IMR-90 (cell line): Measurements from ENCODE around the gene RIMBP2. TPM values are rescaled to one million over a fixed set of nuclear protein-coding genes. Genes with fewer than 3 reads are reported as not detected.

Experiments
- ATAC-seq: fragments of 200-7000 bp; cut with Tn5 transposase; 2 replicates; pipeline ENCODE4 v1.9.1; 2020; ENCODE audit warnings: low read depth, mild to moderate bottlenecking, moderate library complexity
- BruUV-seq: library from RNA; stranded (reverse); fragments of 400-500 nt; replicated peaks from 2 replicates; lab custom pipeline; 2021; lab: Mats Ljungman, UMichigan
- CTCF ChIA-PET: fragments of 300-600 bp; formaldehyde crosslinking; extraction: SDS; loops from one replicate; lab custom pipeline; 2021; ENCODE audit warnings: antibody characterized with exemption; lab: Yijun Ruan, JAX
- POLR2A ChIA-PET: fragments of 300-600 bp; sonication (Branson Sonifier 250); formaldehyde crosslinking; loops from one replicate; lab custom pipeline; 2022; ENCODE audit warnings: antibody characterized with exemption; ENCODE audit not compliant: unreplicated experiment; lab: Charles Lee
- DNase-seq: peaks from one replicate; pipeline ENCODE4 v3.0.0; 2013
- H2AFZ ChIP-seq: replicated peaks from 2 replicates; pipeline ENCODE3; 2013; ENCODE audit warnings: low read length, mild to moderate bottlenecking; ENCODE audit not compliant: poor library complexity
- H2AK5ac ChIP-seq: 2 replicates; pipeline ENCODE4 v1.6.1; 2013; ENCODE audit warnings: low read depth, low read length, inconsistent platforms
- H2AK9ac ChIP-seq: replicated peaks from 2 replicates; pipeline ENCODE3; 2013; ENCODE audit warnings: mild to moderate bottlenecking, low read depth, low read length, moderate library complexity; ENCODE audit not compliant: poor library complexity
- H2BK120ac ChIP-seq: 2 replicates; pipeline ENCODE4 v1.6.1; 2013; ENCODE audit warnings: low read depth, low read length, inconsistent platforms
- H2BK15ac ChIP-seq: 3 replicates; pipeline ENCODE4 v1.6.1; 2013; ENCODE audit warnings: low read depth, low read length, inconsistent platforms
- H2BK20ac ChIP-seq: 2 replicates; pipeline ENCODE4 v1.6.1; 2013; ENCODE audit warnings: low read depth, mild to moderate bottlenecking, inconsistent platforms, low read length, moderate library complexity
- H2BK5ac ChIP-seq: 2 replicates; pipeline ENCODE4 v1.6.1; 2013; ENCODE audit warnings: mild to moderate bottlenecking, low read depth, low read length, inconsistent platforms; ENCODE audit not compliant: poor library complexity, severe bottlenecking
- H3K14ac ChIP-seq: replicated peaks from 2 replicates; pipeline ENCODE4 v1.6.1; 2013; ENCODE audit warnings: low read depth, low read length, inconsistent platforms
- H3K18ac ChIP-seq: 2 replicates; pipeline ENCODE4 v1.6.1; 2013; ENCODE audit warnings: low read depth, low read length, control low read depth
- H3K23ac ChIP-seq: 2 replicates; pipeline ENCODE4 v1.6.1; 2013; ENCODE audit warnings: low read depth, low read length, inconsistent platforms
- H3K27ac ChIP-seq: 2 replicates; pipeline ENCODE4 v1.5.1; 2013; ENCODE audit warnings: mild to moderate bottlenecking, control low read depth, low read length; ENCODE audit not compliant: insufficient read depth
- H3K27me3 ChIP-seq: 2 replicates; pipeline ENCODE4 v1.6.1; 2013; ENCODE audit warnings: low read length; ENCODE audit not compliant: control insufficient read depth, insufficient read depth
- H3K36me3 ChIP-seq: 2 replicates; pipeline ENCODE4 v1.6.1; 2013; ENCODE audit warnings: low read length, mixed read lengths; ENCODE audit not compliant: control insufficient read depth, insufficient read depth
- H3K4ac ChIP-seq: 2 replicates; pipeline ENCODE4 v1.6.1; 2013; ENCODE audit warnings: low read depth, low read length, inconsistent platforms
- H3K4me1 ChIP-seq: 2 replicates; pipeline ENCODE4 v1.6.1; 2013; ENCODE audit warnings: low read length, mixed read lengths; ENCODE audit not compliant: control insufficient read depth, insufficient read depth
- H3K4me2 ChIP-seq: 2 replicates; pipeline ENCODE4 v1.6.1; 2013; ENCODE audit warnings: low read depth, mild to moderate bottlenecking, control low read depth, low read length, moderate library complexity
- H3K4me3 ChIP-seq: 2 replicates; pipeline ENCODE4 v1.5.1; 2013; ENCODE audit warnings: low read depth, mild to moderate bottlenecking, control low read depth, low read length, moderate library complexity; ENCODE audit not compliant: insufficient read depth
- H3K56ac ChIP-seq: 2 replicates; pipeline ENCODE4 v1.6.1; 2013; ENCODE audit warnings: low read length, inconsistent platforms; ENCODE audit not compliant: insufficient read depth; ENCODE audit errors: extremely low read depth
- H3K79me1 ChIP-seq, 2 experiments: 2 replicates each; pipeline ENCODE4 v1.6.1; 2013; ENCODE audit warnings: low read length in 2 of 2, inconsistent platforms in 1 of 2, low read depth in 1 of 2
- H3K9ac ChIP-seq: 2 replicates; pipeline ENCODE4 v1.6.1; 2013; ENCODE audit warnings: low read depth, low read length, control low read depth
- H3K9me1 ChIP-seq: 2 replicates; pipeline ENCODE4 v1.6.1; 2013; ENCODE audit warnings: low read length, inconsistent platforms; ENCODE audit not compliant: insufficient read depth
- H3K9me3 ChIP-seq: 2 replicates; pipeline ENCODE4 v1.6.1; 2013; ENCODE audit warnings: low read length; ENCODE audit not compliant: control insufficient read depth, insufficient read depth
- H4K20me1 ChIP-seq: 2 replicates; pipeline ENCODE4 v1.6.1; 2013; ENCODE audit warnings: low read length, inconsistent platforms; ENCODE audit not compliant: insufficient read depth
- H4K5ac ChIP-seq: 2 replicates; pipeline ENCODE4 v1.6.1; 2013; ENCODE audit warnings: mild to moderate bottlenecking, low read depth, low read length, control low read depth
- H4K8ac ChIP-seq, 2 experiments: 2 replicates each; pipeline ENCODE4 v1.6.1; 2013; ENCODE audit warnings: low read depth in 2 of 2, low read length in 2 of 2, control low read depth in 1 of 2, inconsistent platforms in 1 of 2
- H4K91ac ChIP-seq: 2 replicates; pipeline ENCODE4 v1.6.1; 2013; ENCODE audit warnings: low read depth, low read length, inconsistent platforms; ENCODE audit not compliant: insufficient read depth
- BHLHE40 ChIP-seq: fragments of 150-350 bp; IDR thresholded peaks from 2 replicates; pipeline ENCODE4 v1.6.1; 2016; ENCODE audit warnings: mild to moderate bottlenecking, low read depth, low read length
- CEBPB ChIP-seq: IDR thresholded peaks from 2 replicates; pipeline ENCODE4 v1.6.1; 2012; ENCODE audit warnings: low read depth, low read length, improper control_type of control experiment
- CTCF ChIP-seq: conservative IDR thresholded peaks from 2 replicates; pipeline ENCODE4 v1.5.1; 2012; ENCODE audit warnings: mild to moderate bottlenecking, low read depth, low read length, improper control_type of control experiment
- ELK1 ChIP-seq: fragments of 150-350 bp; IDR thresholded peaks from 2 replicates; pipeline ENCODE4 v1.6.1; 2016; ENCODE audit warnings: low read depth, mild to moderate bottlenecking, low read length, moderate library complexity, borderline replicate concordance
- FOS ChIP-seq: fragments of 150-350 bp; IDR thresholded peaks from 2 replicates; pipeline ENCODE4 v1.6.1; 2016; ENCODE audit warnings: low read depth, low read length
- MAFK ChIP-seq: IDR thresholded peaks from 2 replicates; pipeline ENCODE4 v1.6.1; 2012; ENCODE audit warnings: low read depth, low read length, improper control_type of control experiment
- MAZ ChIP-seq: IDR thresholded peaks from 2 replicates; pipeline ENCODE4 v1.6.1; 2012; ENCODE audit warnings: low read depth, mild to moderate bottlenecking, low read length, improper control_type of control experiment, moderate library complexity, borderline replicate concordance
- MXI1 ChIP-seq: IDR thresholded peaks from 2 replicates; pipeline ENCODE4 v1.6.1; 2012; ENCODE audit warnings: low read depth, mild to moderate bottlenecking, low read length, moderate library complexity, borderline replicate concordance
- NFE2L2 ChIP-seq: fragments of 150-350 bp; IDR thresholded peaks from 2 replicates; pipeline ENCODE4 v1.6.1; 2016; ENCODE audit warnings: low read depth, mild to moderate bottlenecking, low read length
- POLR2A ChIP-seq: IDR thresholded peaks from 2 replicates; pipeline ENCODE4 v1.6.1; 2012; ENCODE audit warnings: mild to moderate bottlenecking, low read depth, low read length
- RAD21 ChIP-seq: IDR thresholded peaks from 2 replicates; pipeline ENCODE4 v1.6.1; 2012; ENCODE audit warnings: low read length, improper control_type of control experiment
- RCOR1 ChIP-seq: IDR thresholded peaks from 2 replicates; pipeline ENCODE4 v1.6.1; 2012; ENCODE audit warnings: mild to moderate bottlenecking, low read length, improper control_type of control experiment; ENCODE audit not compliant: insufficient replicate concordance
- RFX5 ChIP-seq: IDR thresholded peaks from 2 replicates; pipeline ENCODE4 v1.8.0; 2012; ENCODE audit warnings: low read depth, mild to moderate bottlenecking, low read length, moderate library complexity
- SMC3 ChIP-seq: fragments of 150-350 bp; IDR thresholded peaks from 2 replicates; pipeline ENCODE4 v1.6.1; 2016; ENCODE audit warnings: low read depth, mild to moderate bottlenecking, antibody characterized with exemption, low read length, moderate library complexity
- USF2 ChIP-seq: fragments of 150-350 bp; IDR thresholded peaks from 2 replicates; pipeline ENCODE4 v1.6.1; 2017; ENCODE audit warnings: mild to moderate bottlenecking, antibody characterized with exemption, low read length, low read depth
- WGBS, 2 experiments: methylation state at CpG; one replicate each; pipeline versions ENCODE4 v1.1.5 to v1.1.7; 2013; ENCODE audit warnings: missing lambda C conversion rate in 2 of 2; ENCODE audit not compliant: insufficient read length in 1 of 2; ENCODE audit errors: extremely low coverage in 2 of 2; 5-methylcytosine and 5-hydroxymethylcytosine counted together
- dilution Hi-C: fragments of 300-500 bp; cut with HindIII; formaldehyde crosslinking; loops from one replicate; pipeline ENCODE4 v1.14.3; 2018; ENCODE audit warnings: low sequenced_read_pairs; ENCODE audit not compliant: unreplicated experiment
- in situ Hi-C: fragments of 300-500 bp; cut with MboI; formaldehyde crosslinking; loops from 3 replicates; pipeline ENCODE4 v1.14.3; 2019; ENCODE audit warnings: low sequenced_read_pairs, inconsistent platforms, mixed read lengths
- intact Hi-C: fragments of 100-400 bp; cut with micrococcal nuclease; formaldehyde crosslinking; loops from 2 replicates; pipeline ENCODE4 v1.10.0; 2022
- polyA plus RNA-seq, 3 experiments: library from polyadenylated mRNA; depleted of rRNA; stranded (reverse); fragments of >200 nt; gene quantifications; 2 replicates each; pipeline ENCODE4 v1.2.3, GENCODE V29; 2012; ENCODE audit warnings: low replicate concordance in 1 of 3
- total RNA-seq: library from RNA; depleted of rRNA; stranded (reverse); fragments of >200 nt; gene quantifications from 2 replicates; pipeline ENCODE4 v1.2.3, GENCODE V29; 2012

RIMBP2 gene
- total and polyA plus RNA-seq, 2 of the 4 experiments (the other 2 are of a cell fraction): not detected

- Histone ChIP-seq H3K23ac (no peak overlapping the region), H4K20me1 (no peaks in the 10 kb centered on the region), H4K5ac (no peak overlapping the region), H2AK5ac (no peak overlapping the region), H2BK15ac (no peak overlapping the region), H2BK120ac (no peak overlapping the region), H3K36me3 (no peaks in the 10 kb centered on the region), H3K27me3 (no peaks in the 10 kb centered on the region), H3K4me1 (no peaks in the 10 kb centered on the region), H4K8ac (no peak overlapping the region), H3K9ac (no peak overlapping the region), H3K79me1 (no peaks in the 10 kb centered on the region), H3K4ac (no peak overlapping the region), H3K9me3 (peaks cover 36% of the 10 kb centered on the region), H3K18ac (no peak overlapping the region), H3K9me1 (no peaks in the 10 kb centered on the region), H3K4me3 (no peak overlapping the region), H3K4me2 (no peak overlapping the region), H4K91ac (no peak overlapping the region), H2BK5ac (no peak overlapping the region), H2BK20ac (no peak overlapping the region), H3K27ac (no peak overlapping the region), H2AFZ (no peak overlapping the region), H3K14ac (no peak overlapping the region), H3K56ac (no peak overlapping the region), H2AK9ac (no peak overlapping the region)
- ATAC-seq (no peak), DNase-seq (no peak)
- in situ Hi-C loops: no loop called here
- WGBS, 2 experiments: 63% methylated on average over 3 of the region's 9 CpGs; no CpG with 5 or more reads in 1 of the 2 experiments
- intact Hi-C loops: no loop called here
- CTCF ChIA-PET: no interaction called here
- no peak for TF ChIP-seq MAFK
- no peak for TF ChIP-seq SMC3
- no peak for TF ChIP-seq MAZ
- no peak for TF ChIP-seq NFE2L2
- TF ChIP-seq BHLHE40: no peak
- no peak for TF ChIP-seq POLR2A
- no peak for TF ChIP-seq FOS
- TF ChIP-seq RAD21: no peak
- TF ChIP-seq USF2: no peak
- TF ChIP-seq CTCF: no peak
- no peak for TF ChIP-seq RCOR1
- TF ChIP-seq ELK1: no peak
- no peak for TF ChIP-seq MXI1
- TF ChIP-seq RFX5: no peak
- no peak for TF ChIP-seq CEBPB
- dilution Hi-C loops: no loop called here
- POLR2A ChIA-PET: no interaction called here
- BruUV-seq: no TSS peak
Observed at GRCh38 chr12:130591736-130592135, 124.4 kb downstream of the RIMBP2 start.
